Small intestine (tissue), 16 donors: ENCODE measurements around the gene FYTTD1. TPM values are rescaled to one million over a fixed set of nuclear protein-coding genes. Genes with fewer than 3 reads are reported as not detected.
"Not testable (repeated sequence)": the region's sequence is repeated elsewhere in the genome, so short reads cannot be mapped to it uniquely, and the experiment has no call there.

ENCODE experiments used
- DNase-seq, 2 donors: peaks; one replicate each; pipeline versions ENCODE4 v3.0.0 to v3.0.0-alpha.2; 2013
- FAIRE-seq: peaks from 2 replicates; lab custom pipeline; 2012; peaks lifted over from hg19 to GRCh38; lab: Jason Lieb, UNC
- H3K27ac ChIP-seq, 3 donors: one replicate each; pipeline ENCODE4 v1.5.1; 2013; ENCODE audit warnings: low read length in 2 of 3, mild to moderate bottlenecking in 2 of 3, control low read depth in 1 of 3, inconsistent platforms in 1 of 3, low read depth in 1 of 3, moderate library complexity in 1 of 3
- H3K27me3 ChIP-seq, 3 donors: one replicate each; pipeline ENCODE4 v1.6.1; 2013; ENCODE audit warnings: low read length in 3 of 3, inconsistent platforms in 1 of 3; ENCODE audit not compliant: control insufficient read depth in 3 of 3, insufficient read depth in 3 of 3
- H3K36me3 ChIP-seq, 3 donors: one replicate each; pipeline ENCODE4 v1.6.1; 2013; ENCODE audit warnings: low read length in 3 of 3, inconsistent platforms in 1 of 3, low read depth in 1 of 3, mild to moderate bottlenecking in 1 of 3, moderate library complexity in 1 of 3; ENCODE audit not compliant: control insufficient read depth in 3 of 3, insufficient read depth in 2 of 3
- H3K4me1 ChIP-seq, 3 donors: one replicate each; pipeline ENCODE4 v1.6.1; 2013; ENCODE audit warnings: low read length in 2 of 3, inconsistent platforms in 1 of 3, low read depth in 1 of 3, mild to moderate bottlenecking in 1 of 3, moderate library complexity in 1 of 3; ENCODE audit not compliant: control insufficient read depth in 3 of 3, insufficient read depth in 2 of 3
- H3K4me3 ChIP-seq, 3 donors: one replicate each; pipeline ENCODE4 v1.5.1; 2013; ENCODE audit warnings: low read length in 3 of 3, control low read depth in 1 of 3, inconsistent platforms in 1 of 3, low read depth in 1 of 3, mild to moderate bottlenecking in 1 of 3, moderate library complexity in 1 of 3
- H3K9me3 ChIP-seq, 2 donors: one replicate each; pipeline ENCODE4 v1.6.1; 2013; ENCODE audit warnings: low read depth in 1 of 2, low read length in 1 of 2; ENCODE audit not compliant: control insufficient read depth in 2 of 2, insufficient read depth in 1 of 2
- WGBS, 3 donors: extraction: QIAGEN DNeasy Blood & Tissue Kit; methylation state at CpG; one replicate each; pipeline ENCODE4 v1.1.7; 2013; 5-methylcytosine and 5-hydroxymethylcytosine counted together
- long read RNA-seq, 10 donors: transcript quantifications; one replicate each; lab custom pipeline, GENCODE V29; 2026
- polyA plus RNA-seq, 4 donors: library from polyadenylated mRNA; stranded (reverse) in 3 of 4; unstranded in 1 of 4; fragments of 200-250 nt in 3 of 4; fragments of 120-200 nt in 1 of 4; gene quantifications; one replicate each; pipeline versions ENCODE4 v1.2.1 to v1.2.3, GENCODE V29; 2013
- donor health status: healthy with polysubstance abuse.
- donor health status: control.
- donor health status: control.
- donor health status: Bipolar disorder and iron deficiency.
- donor health status: healthy.

Gene FYTTD1
- polyA plus RNA-seq: 10 to 100 TPM; 11.2 to 30.2 (median 12.2) TPM
- long read RNA-seq, donor 1: 0 reads
- long read RNA-seq, donor 2, full-length matches to known transcripts: 9 of 15 reads
- long read RNA-seq, donor 2, partial matches to known transcripts: 6 of 15 reads
- long read RNA-seq, donor 2, other reads (novel, unspliced or antisense): 0 of 15 reads
- long read RNA-seq, donor 3, full-length matches to known transcripts: 5 of 20 reads
- long read RNA-seq, donor 3, partial matches to known transcripts: 15 of 20 reads
- long read RNA-seq, donor 3, other reads (novel, unspliced or antisense): 0 of 20 reads
- long read RNA-seq, donor 4: 0 reads
- long read RNA-seq, donor 5, full-length matches to known transcripts: 2 of 7 reads
- long read RNA-seq, donor 5, partial matches to known transcripts: 5 of 7 reads
- long read RNA-seq, donor 5, other reads (novel, unspliced or antisense): 0 of 7 reads
- long read RNA-seq, donor 6, full-length matches to known transcripts: 10 of 15 reads
- long read RNA-seq, donor 6, partial matches to known transcripts: 5 of 15 reads
- long read RNA-seq, donor 6, other reads (novel, unspliced or antisense): 0 of 15 reads
- long read RNA-seq, donor 7: 0 reads
- long read RNA-seq, donor 8, full-length matches to known transcripts: 1 of 1 reads
- long read RNA-seq, donor 8, partial matches to known transcripts: 0 of 1 reads
- long read RNA-seq, donor 8, other reads (novel, unspliced or antisense): 0 of 1 reads
- long read RNA-seq, donor 9, full-length matches to known transcripts: 1 of 9 reads
- long read RNA-seq, donor 9, partial matches to known transcripts: 8 of 9 reads
- long read RNA-seq, donor 9, other reads (novel, unspliced or antisense): 0 of 9 reads
- long read RNA-seq, donor 10, full-length matches to known transcripts: 17 of 35 reads
- long read RNA-seq, donor 10, partial matches to known transcripts: 18 of 35 reads
- long read RNA-seq, donor 10, other reads (novel, unspliced or antisense): 0 of 35 reads

DNA sequence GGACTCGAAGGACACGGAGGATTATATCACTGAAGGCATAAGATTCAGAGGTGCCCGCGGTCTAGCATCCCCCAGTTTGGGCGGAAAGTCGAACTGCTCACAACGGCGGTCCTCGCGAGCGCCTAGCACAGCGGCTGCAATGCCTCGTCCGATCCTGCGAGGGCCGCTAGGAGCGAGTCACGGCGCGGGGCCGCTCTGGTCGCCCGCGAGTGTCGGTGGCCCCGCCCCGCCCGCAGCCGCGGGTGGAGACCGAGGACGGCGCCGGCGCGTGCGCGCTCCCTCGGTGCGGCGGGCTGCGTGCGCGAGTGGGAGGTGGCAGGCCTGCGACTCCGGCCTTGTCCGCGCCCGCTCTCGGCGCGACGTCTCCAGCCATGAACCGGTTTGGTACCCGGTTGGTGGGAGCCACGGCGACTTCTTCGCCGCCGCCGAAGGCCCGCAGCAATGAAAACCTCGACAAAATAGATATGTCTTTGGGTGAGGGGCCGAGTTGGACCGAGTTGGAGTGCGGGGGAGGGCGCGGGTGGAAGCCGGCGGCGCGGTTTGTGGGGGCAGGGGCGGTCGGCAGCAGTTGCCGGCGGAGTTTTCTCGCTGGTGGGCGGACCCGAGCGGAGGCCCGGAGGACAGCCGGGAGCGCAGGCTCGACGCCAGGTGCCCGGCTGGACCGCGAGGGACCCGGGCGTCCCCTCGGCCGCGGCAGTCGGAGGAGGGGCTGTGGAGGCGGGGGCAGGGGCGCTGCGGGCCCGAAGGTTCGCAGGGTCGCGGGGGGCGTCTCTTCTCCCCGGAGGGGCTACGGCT lies at the start of gene FYTTD1:
TSS of gene FYTTD1 (plus strand) at position 283 of the 795 bp plus-strand sequence. CDS start at position 372, 89 bp downstream.
- 0% methylated on average over 74 to 104 of the region's 104 CpGs for WGBS, 3 donors
- Histone ChIP-seq H3K4me3 (peak within 1 kb of the TSS; percentile 87 to 96 (median 95)), H3K4me1 (peaks cover 0 to 12% (median 0%) of the 10 kb centered on the region in 3 donors), H3K9me3 (no peaks in the 10 kb centered on the region), H3K27me3 (no peaks in the 10 kb centered on the region), H3K36me3 (no peaks in the 10 kb centered on the region), H3K27ac (peak within 1 kb of the TSS; percentile 88 to 94 (median 92))
- no peak for FAIRE-seq
- DNase-seq: peak; percentile 86 to 92

DNA sequence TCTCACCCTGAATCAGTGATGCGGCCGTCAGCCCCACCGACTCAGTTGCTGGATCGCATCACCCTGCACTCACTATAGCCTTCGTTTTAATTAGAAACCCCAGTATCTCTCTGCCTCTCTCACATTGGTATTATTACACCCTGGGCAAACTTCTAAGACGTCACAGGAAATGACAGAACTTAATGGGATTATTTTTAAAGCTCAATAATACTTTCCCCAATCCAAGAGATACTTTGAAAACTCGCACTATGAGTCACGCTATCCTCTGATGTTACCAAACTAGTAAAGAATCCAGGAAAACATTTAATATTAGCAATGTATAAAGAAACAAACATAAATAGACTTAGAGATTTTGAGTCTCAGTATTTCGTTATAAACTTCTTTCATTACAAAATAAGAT lies 49.6 kb upstream of the FYTTD1 start:
- FAIRE-seq (no peak), DNase-seq (no peak)
- Histone ChIP-seq H3K4me1 (peaks cover 0 to 13% (median 0%) of the 10 kb centered on the region in 3 donors), H3K27ac (no peak overlapping the region), H3K9me3 (peaks cover 0 to 3% of the 10 kb centered on the region in 2 donors), H3K4me3 (no peak overlapping the region), H3K36me3 (peaks cover 8 to 65% (median 30%) of the 10 kb centered on the region in 3 donors), H3K27me3 (no peaks in the 10 kb centered on the region)
- 94 to 95% (median 94%) methylated on average over 9 of the region's 9 CpGs for WGBS, 3 donors

- H3K4me1 ChIP-seq: peaks cover 0 to 13% (median 0%) of the 10 kb centered on the region in 3 donors
- H3K36me3 ChIP-seq: peaks cover 8 to 58% (median 28%) of the 10 kb centered on the region in 3 donors
- H3K27ac ChIP-seq: peak overlapping the region in 1 of 3 donors; percentile 87
- H3K27me3 ChIP-seq: no peaks in the 10 kb centered on the region
- FAIRE-seq (no peak), DNase-seq (peak; percentile 88 to 92)
- no peak overlapping the region for H3K4me3 ChIP-seq
- WGBS, 3 donors: 30 to 77% (median 50%) methylated on average over 4 of the region's 4 CpGs
- H3K9me3 ChIP-seq: peaks cover 0 to 3% of the 10 kb centered on the region in 2 donors
Observed at GRCh38 chr3:197701841-197702240, 47.8 kb upstream of the FYTTD1 start.

- 94 to 98% (median 96%) methylated on average over 7 of the region's 7 CpGs for WGBS, 3 donors
- FAIRE-seq (no peak), DNase-seq (no peak)
- Histone ChIP-seq H3K4me1 (peaks cover 0 to 3% (median 0%) of the 10 kb centered on the region in 3 donors), H3K36me3 (peaks cover 4 to 33% (median 10%) of the 10 kb centered on the region in 3 donors), H3K27ac (no peak overlapping the region), H3K4me3 (no peak overlapping the region), H3K9me3 (no peaks in the 10 kb centered on the region), H3K27me3 (no peaks in the 10 kb centered on the region)
Observed at GRCh38 chr3:197706658-197707057, 43.0 kb upstream of the FYTTD1 start.

GRCh38 chr3:197709135-197709534 lies 40.5 kb upstream of the FYTTD1 start:
- Histone ChIP-seq H3K27me3 (no peaks in the 10 kb centered on the region), H3K4me1 (no peaks in the 10 kb centered on the region), H3K4me3 (no peak overlapping the region), H3K36me3 (peaks cover 2 to 26% (median 6%) of the 10 kb centered on the region in 3 donors), H3K9me3 (no peaks in the 10 kb centered on the region), H3K27ac (no peak overlapping the region)
- DNase-seq (no peak), FAIRE-seq (no peak)
- 84 to 90% (median 89%) methylated on average over 9 of the region's 9 CpGs for WGBS, 3 donors

- H3K4me1 ChIP-seq, DNase-seq, H3K9me3 ChIP-seq, H3K27me3 ChIP-seq, H3K27ac ChIP-seq, FAIRE-seq, H3K4me3 ChIP-seq: not testable (repeated sequence)
- 93 to 95% (median 94%) methylated on average over 5 of the region's 5 CpGs for WGBS, 3 donors
- peaks cover 0 to 20% (median 0%) of the 10 kb centered on the region in 3 donors for H3K36me3 ChIP-seq
Observed at GRCh38 chr3:197710965-197711364, 38.7 kb upstream of the FYTTD1 start.

- 19 to 47% (median 35%) methylated on average over 9 of the region's 9 CpGs for WGBS, 3 donors
- peak overlapping the region; percentile 80 to 97 (median 84) for H3K27ac ChIP-seq
- H3K9me3 ChIP-seq: no peaks in the 10 kb centered on the region
- DNase-seq: peak; percentile 70 to 82
- peaks cover 0 to 22% (median 0%) of the 10 kb centered on the region in 3 donors for H3K36me3 ChIP-seq
- peak overlapping the region in 1 of 3 donors; percentile 35 for H3K4me3 ChIP-seq
- H3K4me1 ChIP-seq: no peaks in the 10 kb centered on the region
- no peak for FAIRE-seq
- no peaks in the 10 kb centered on the region for H3K27me3 ChIP-seq
Observed at GRCh38 chr3:197711973-197712707, 37.5 kb upstream of the FYTTD1 start.
